B cell (primary cell): Measurements from ENCODE around the gene TEX19. TPM values are rescaled to one million over a fixed set of nuclear protein-coding genes. Genes with fewer than 3 reads are reported as not detected.

Experiments used
- ATAC-seq: fragments of 200-7000 bp; cut with Tn5 transposase; one replicate; pipeline ENCODE4 v1.10.0; 2021; ENCODE audit warnings: low read depth, mild to moderate bottlenecking, moderate number of reproducible peaks, moderate library complexity
- CTCF ChIA-PET: fragments of 350-600 bp; sonication (Branson Sonifier 250); formaldehyde crosslinking; loops from one replicate; lab custom pipeline; 2021; ENCODE audit warnings: antibody characterized with exemption, inconsistent platforms; lab: Charles Lee
- POLR2A ChIA-PET: fragments of 350-600 bp; sonication (Branson Sonifier 250); formaldehyde crosslinking; loops from one replicate; lab custom pipeline; 2021; ENCODE audit warnings: antibody characterized with exemption; lab: Charles Lee
- DNase-seq: peaks from one replicate; pipeline ENCODE4 v3.0.0; 2013
- H2AFZ ChIP-seq: 2 replicates; pipeline ENCODE4 v1.6.1; 2012; ENCODE audit warnings: mild to moderate bottlenecking, low read depth, low read length; ENCODE audit not compliant: insufficient read depth, poor library complexity, severe bottlenecking
- H3K27ac ChIP-seq, 2 donors: 1 replicate in 1 of 2; 2 replicates in 1 of 2; pipeline ENCODE4 v1.5.1; 2012 to 2013; ENCODE audit warnings: low read length in 2 of 2, mild to moderate bottlenecking in 2 of 2, moderate library complexity in 1 of 2
- H3K27me3 ChIP-seq, 4 experiments: fragments of 200-600 bp in 1 of 4; sonication (generic) in 1 of 4; replicated peaks in 1 of 4; 1 replicate in 2 of 4; 2 replicates in 2 of 4; pipeline versions ENCODE4 v1.6.1 to v1.7.0; 2013 to 2016; ENCODE audit warnings: low read length in 3 of 4, mild to moderate bottlenecking in 2 of 4, mixed read lengths in 1 of 4, moderate library complexity in 1 of 4; ENCODE audit not compliant: insufficient read depth in 4 of 4, control insufficient read depth in 3 of 4; ENCODE audit errors: control extremely low read depth in 1 of 4
- H3K36me3 ChIP-seq, 2 experiments: replicated peaks in 1 of 2; 1 replicate in 1 of 2; 2 replicates in 1 of 2; pipeline versions ENCODE4 v1.6.1 to v1.7.1; 2013; ENCODE audit warnings: low read length in 1 of 2; ENCODE audit not compliant: insufficient read depth in 2 of 2, control insufficient read depth in 1 of 2; ENCODE audit errors: control extremely low read depth in 1 of 2, extremely low read depth in 1 of 2
- H3K4me1 ChIP-seq, 2 donors: fragments of 200-600 bp in 1 of 2; sonication (generic) in 1 of 2; 1 replicate in 1 of 2; 2 replicates in 1 of 2; pipeline versions ENCODE4 v1.5.1 to v1.6.1; 2013 to 2017; ENCODE audit warnings: low read length in 2 of 2; ENCODE audit not compliant: control insufficient read depth in 2 of 2, insufficient read depth in 2 of 2
- H3K4me2 ChIP-seq: replicated peaks from 2 replicates; pipeline ENCODE3; 2012; ENCODE audit warnings: mild to moderate bottlenecking, low read depth, low read length; ENCODE audit not compliant: poor library complexity, severe bottlenecking
- H3K4me3 ChIP-seq, 5 experiments: fragments of 200-600 bp in 1 of 5; sonication (generic) in 1 of 5; 1 replicate in 3 of 5; 2 replicates in 2 of 5; pipeline versions ENCODE4 v1.5.1 to v1.7.0; 2011 to 2016; ENCODE audit warnings: low read length in 4 of 5, mild to moderate bottlenecking in 4 of 5, low read depth in 2 of 5, control low read depth in 1 of 5, moderate library complexity in 1 of 5; ENCODE audit not compliant: insufficient read depth in 1 of 5; ENCODE audit errors: control extremely low read depth in 1 of 5, extremely low read depth in 1 of 5
- H3K79me2 ChIP-seq: fragments of 200-600 bp; sonication (generic); one replicate; pipeline ENCODE4 v1.6.0; 2016; ENCODE audit warnings: low read length; ENCODE audit not compliant: control insufficient read depth, insufficient read depth
- H3K9ac ChIP-seq: fragments of 200-600 bp; sonication (generic); 2 replicates; pipeline ENCODE4 v1.6.1; 2017; ENCODE audit warnings: mild to moderate bottlenecking, low read length, moderate library complexity
- H3K9me3 ChIP-seq, 3 donors: one replicate each; pipeline versions ENCODE4 v1.6.1 to v1.7.1; 2013; ENCODE audit warnings: low read length in 2 of 3; ENCODE audit not compliant: control insufficient read depth in 2 of 3, insufficient read depth in 1 of 3; ENCODE audit errors: control extremely low read depth in 1 of 3
- H4K20me1 ChIP-seq: 2 replicates; pipeline ENCODE4 v1.6.0; 2012; ENCODE audit warnings: mild to moderate bottlenecking, low read length; ENCODE audit not compliant: insufficient read depth, control insufficient read depth, poor library complexity, severe bottlenecking
- H3K27ac Mint-ChIP-seq: one replicate; pipeline ENCODE4 v1.8.0; 2021; ENCODE audit warnings: mixed read lengths
- H3K27me3 Mint-ChIP-seq: one replicate; pipeline ENCODE4 v1.8.0; 2021; ENCODE audit warnings: mixed read lengths
- H3K4me1 Mint-ChIP-seq: one replicate; pipeline ENCODE4 v1.8.0; 2021; ENCODE audit warnings: mixed read lengths
- H3K4me3 Mint-ChIP-seq: one replicate; pipeline ENCODE4 v1.8.0; 2021; ENCODE audit warnings: mixed read lengths
- H3K9me3 Mint-ChIP-seq: one replicate; pipeline ENCODE4 v1.8.0; 2022; ENCODE audit warnings: mixed read lengths; ENCODE audit not compliant: insufficient read depth
- EZH2 ChIP-seq: IDR thresholded peaks from 2 replicates; pipeline ENCODE4 v1.6.1; 2012; ENCODE audit warnings: borderline replicate concordance, low read depth, mild to moderate bottlenecking, moderate library complexity, low read length; ENCODE audit not compliant: insufficient read depth, poor library complexity, severe bottlenecking
- WGBS: methylation state at CpG from one replicate; pipeline ENCODE4 v1.1.5; 2013; ENCODE audit warnings: missing lambda C conversion rate; ENCODE audit not compliant: insufficient coverage; 5-methylcytosine and 5-hydroxymethylcytosine counted together
- intact Hi-C: fragments of 100-400 bp; cut with micrococcal nuclease; formaldehyde crosslinking; loops from one replicate; pipeline ENCODE4 v1.10.0; 2022
- polyA plus RNA-seq: library from polyadenylated mRNA; depleted of rRNA; stranded (reverse); fragments of >200 nt; gene quantifications from 2 replicates; pipeline ENCODE4 v1.2.3, GENCODE V29; 2012
- total RNA-seq, 2 donors: library from RNA; stranded (reverse); fragments of 120-200 nt in 1 of 2; gene quantifications; 1 replicate in 1 of 2; 2 replicates in 1 of 2; pipeline versions ENCODE4 v1.2.3 to v1.2.4, GENCODE V29; 2013 to 2022
- TF ChIP-seq, protein P1 (sequence below): fragments of 200-600 bp; IDR thresholded peaks from one replicate; pipeline ENCODE4 v1.8.0; 2022; ENCODE audit warnings: antibody characterized with exemption, mild to moderate bottlenecking

Gene TEX19
- total and polyA plus RNA-seq, 2 donors (not counting 1 experiment from before 2014, with no cell fraction given): not detected

- no peak for ATAC-seq
These were observed 44.9 kb upstream of the TEX19 start for GRCh38 chr17:82314012-82314726.

More at GRCh38 chr17:82314012-82314726, 44.9 kb upstream of the TEX19 start:
- ChIA-PET CTCF (interaction anchor here (2.1 kb wide), 1 partner anchor 14 kb away, joined by 11 read pairs; no protein-coding TSS in a partner anchor), POLR2A (interaction anchor here (1.1 kb wide), 1 partner anchor 16 kb away, joined by 4 read pairs; no protein-coding TSS in a partner anchor)
- no peak overlapping the region for H3K27ac ChIP-seq
- no peaks in the 10 kb centered on the region for H4K20me1 ChIP-seq
- Mint-ChIP-seq H3K9me3 (no peaks in the 10 kb centered on the region), H3K27me3 (peaks cover 25% of the 10 kb centered on the region), H3K4me3 (no peak overlapping the region), H3K4me1 (peaks cover 15% of the 10 kb centered on the region), H3K27ac (no peak overlapping the region)
- peaks cover 18 to 25% of the 10 kb centered on the region in 2 donors for H3K4me1 ChIP-seq
- intact Hi-C loops: no loop called here
- H3K4me3 ChIP-seq: no peak overlapping the region
- H3K9me3 ChIP-seq: peaks cover 0 to 23% (median 0%) of the 10 kb centered on the region in 3 donors
- 54% methylated on average over 26 of the region's 27 CpGs for WGBS
- H3K36me3 ChIP-seq: no peaks in the 10 kb centered on the region
- H3K9ac ChIP-seq: no peak overlapping the region
- peak; percentile 44 for DNase-seq
- no peak for TF ChIP-seq EZH2
- TF ChIP-seq, protein P1, sequence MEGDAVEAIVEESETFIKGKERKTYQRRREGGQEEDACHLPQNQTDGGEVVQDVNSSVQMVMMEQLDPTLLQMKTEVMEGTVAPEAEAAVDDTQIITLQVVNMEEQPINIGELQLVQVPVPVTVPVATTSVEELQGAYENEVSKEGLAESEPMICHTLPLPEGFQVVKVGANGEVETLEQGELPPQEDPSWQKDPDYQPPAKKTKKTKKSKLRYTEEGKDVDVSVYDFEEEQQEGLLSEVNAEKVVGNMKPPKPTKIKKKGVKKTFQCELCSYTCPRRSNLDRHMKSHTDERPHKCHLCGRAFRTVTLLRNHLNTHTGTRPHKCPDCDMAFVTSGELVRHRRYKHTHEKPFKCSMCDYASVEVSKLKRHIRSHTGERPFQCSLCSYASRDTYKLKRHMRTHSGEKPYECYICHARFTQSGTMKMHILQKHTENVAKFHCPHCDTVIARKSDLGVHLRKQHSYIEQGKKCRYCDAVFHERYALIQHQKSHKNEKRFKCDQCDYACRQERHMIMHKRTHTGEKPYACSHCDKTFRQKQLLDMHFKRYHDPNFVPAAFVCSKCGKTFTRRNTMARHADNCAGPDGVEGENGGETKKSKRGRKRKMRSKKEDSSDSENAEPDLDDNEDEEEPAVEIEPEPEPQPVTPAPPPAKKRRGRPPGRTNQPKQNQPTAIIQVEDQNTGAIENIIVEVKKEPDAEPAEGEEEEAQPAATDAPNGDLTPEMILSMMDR: no peak
- H3K79me2 ChIP-seq: no peaks in the 10 kb centered on the region
- H3K4me2 ChIP-seq: peak overlapping the region; percentile 33
- no peak overlapping the region for H2AFZ ChIP-seq
- peaks cover 0 to 34% (median 10%) of the 10 kb centered on the region in 4 experiments for H3K27me3 ChIP-seq
